Measurements from ENCODE around the gene ZC3HAV1.
A peak's percentile ranks its signal among the peaks of the same experiment; 100 is the strongest.

The ZC3HAV1 gene

DNA sequence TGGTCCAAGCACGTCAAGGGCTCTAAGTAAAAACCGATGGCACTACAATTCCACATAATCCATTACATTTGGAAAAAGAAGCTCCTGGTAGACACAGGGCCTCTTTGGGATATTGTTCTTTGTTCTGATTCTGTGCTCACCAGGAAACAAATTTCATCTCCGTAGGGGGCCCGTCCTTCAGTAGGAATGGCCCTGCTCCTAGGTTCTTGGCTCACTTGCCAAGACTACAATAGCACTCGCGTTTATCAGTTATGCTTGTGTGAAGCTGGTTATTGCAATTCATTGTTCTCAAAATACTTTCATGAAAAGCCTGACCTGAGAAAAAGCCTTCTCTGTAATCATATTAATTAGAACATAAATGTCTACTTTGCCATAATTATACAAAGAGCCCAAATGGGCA, 63.4 kb downstream of the ZC3HAV1 start:
- no peak overlapping the region for H3K4me2 ChIP-seq (ENCODE audit: low read length)
- no peaks in the 10 kb centered on the region for H3K9me3 ChIP-seq (replicated peaks; ENCODE audit: low read length)
- H3K27me3 ChIP-seq (ENCODE audit: control insufficient read depth, insufficient read depth, low read length): no peaks in the 10 kb centered on the region
- H3K36me3 ChIP-seq (ENCODE audit: insufficient read depth, low read length): peaks cover 25% of the 10 kb centered on the region
- no peak overlapping the region for H3K9ac ChIP-seq (ENCODE audit: low read depth, low read length)
- peaks cover 8% of the 10 kb centered on the region for H3K4me1 ChIP-seq (ENCODE audit: control insufficient read depth, insufficient read depth, low read length)
- no peak overlapping the region for H3K4me3 ChIP-seq (ENCODE audit: low read length)

DNA sequence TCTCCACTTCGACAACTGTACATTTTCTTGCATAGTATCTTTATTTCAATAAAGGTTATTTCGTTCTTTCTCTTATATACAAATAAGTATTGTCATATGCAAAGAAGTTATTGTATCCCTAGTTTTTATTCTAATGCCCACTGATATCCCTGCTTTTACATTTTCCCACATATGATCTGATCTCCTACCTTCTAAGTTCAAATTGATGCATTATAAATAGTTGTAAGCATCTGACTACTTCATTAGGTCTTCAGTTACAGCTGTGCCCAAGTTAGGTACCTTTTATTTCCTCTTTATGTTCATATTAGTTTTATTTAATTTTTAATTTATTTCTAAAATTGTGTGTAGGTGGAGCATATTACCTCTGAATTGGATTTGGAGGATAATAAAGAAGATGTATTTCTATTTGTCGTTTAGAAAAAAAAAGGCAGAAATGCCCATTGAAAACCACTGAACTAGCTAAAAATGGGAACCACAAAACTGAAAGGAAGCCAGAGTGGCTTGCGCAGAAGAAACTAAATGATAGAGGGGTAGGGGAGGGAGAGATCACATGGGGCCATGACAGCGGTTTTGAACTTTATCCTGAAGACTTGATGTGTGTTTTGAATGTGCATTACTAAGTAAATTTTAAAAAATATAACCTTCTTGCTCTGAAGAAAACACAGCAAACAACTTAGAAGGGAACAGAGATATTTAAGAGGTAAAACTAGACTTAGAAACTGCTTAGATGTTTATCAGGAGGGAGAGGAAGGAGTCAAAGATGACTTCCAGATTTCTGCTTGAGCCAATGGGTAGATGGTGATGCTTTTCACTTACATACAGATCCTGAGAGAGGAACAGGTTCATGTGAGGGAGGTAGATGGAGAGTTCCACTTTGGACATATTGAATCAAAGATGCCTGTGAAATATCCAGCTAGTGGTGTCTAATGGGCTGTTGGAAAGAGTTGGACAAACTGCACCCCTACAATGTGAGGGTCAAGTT, 64.4 kb downstream of the ZC3HAV1 start:
- Histone ChIP-seq H3K27me3 (ENCODE audit: control insufficient read depth, insufficient read depth, low read length) (no peaks in the 10 kb centered on the region), H3K4me1 (ENCODE audit: control insufficient read depth, insufficient read depth, low read length) (peaks cover under 1% of the 10 kb centered on the region), H3K4me2 (ENCODE audit: low read length) (no peak overlapping the region), H3K9me3 (replicated peaks; ENCODE audit: low read length) (no peaks in the 10 kb centered on the region), H3K9ac (ENCODE audit: low read depth, low read length) (no peak overlapping the region), H3K4me3 (ENCODE audit: low read length) (no peak overlapping the region), H3K36me3 (ENCODE audit: insufficient read depth, low read length) (peaks cover 25% of the 10 kb centered on the region)

DNA sequence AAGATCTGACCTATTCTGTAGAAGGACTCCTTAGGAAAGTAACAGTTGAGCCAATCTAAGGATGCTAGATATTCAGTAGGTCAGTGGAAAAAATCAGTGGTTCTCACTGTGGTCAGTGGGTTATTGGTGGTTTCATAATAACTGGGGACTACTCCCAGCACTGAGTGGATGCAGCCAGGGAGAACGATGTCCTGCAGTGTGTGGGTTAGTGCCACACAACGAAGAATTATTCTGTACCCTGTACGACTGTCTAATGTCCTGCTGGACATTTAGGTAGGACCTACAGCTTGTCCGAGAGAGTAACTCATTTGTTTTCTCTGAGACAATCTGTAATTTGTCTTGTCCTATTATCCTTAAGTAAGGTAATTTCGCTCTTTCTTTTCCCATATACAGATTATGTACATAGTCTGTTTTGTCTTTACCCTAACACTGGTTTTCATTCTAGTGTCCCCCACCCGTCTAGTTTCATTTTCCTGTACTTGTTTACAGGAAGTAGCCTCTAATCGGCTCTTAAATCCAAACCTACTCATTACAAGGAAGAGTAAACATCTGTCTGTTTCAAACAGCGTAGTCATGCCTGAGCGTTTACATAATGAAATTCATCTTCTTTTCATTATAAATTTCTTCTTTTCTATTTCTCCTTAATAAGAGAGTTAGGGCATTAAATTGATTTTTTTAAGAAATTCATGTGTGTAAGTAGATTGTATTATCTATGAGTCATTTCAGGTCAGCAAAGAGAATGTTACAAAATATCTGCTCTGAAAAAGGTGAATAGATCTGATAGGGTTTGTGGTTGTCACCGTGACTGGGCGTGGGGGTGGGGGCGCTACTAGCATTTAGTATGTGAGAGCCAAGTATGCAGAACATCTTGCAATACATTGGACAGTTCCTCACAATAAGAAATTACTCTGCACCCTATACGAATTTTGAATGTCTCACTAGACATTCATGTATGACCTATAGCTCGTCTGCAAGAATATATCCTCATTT, 65.4 kb downstream of the ZC3HAV1 start:
- H3K9ac ChIP-seq (ENCODE audit: low read depth, low read length): no peak overlapping the region
- H3K9me3 ChIP-seq (replicated peaks; ENCODE audit: low read length): no peaks in the 10 kb centered on the region
- no peak overlapping the region for H3K4me2 ChIP-seq (ENCODE audit: low read length)
- no peak overlapping the region for H3K4me3 ChIP-seq (ENCODE audit: low read length)
- no peaks in the 10 kb centered on the region for H3K4me1 ChIP-seq (ENCODE audit: control insufficient read depth, insufficient read depth, low read length)
- peaks cover 22% of the 10 kb centered on the region for H3K36me3 ChIP-seq (ENCODE audit: insufficient read depth, low read length)
- no peaks in the 10 kb centered on the region for H3K27me3 ChIP-seq (ENCODE audit: control insufficient read depth, insufficient read depth, low read length)

DNA sequence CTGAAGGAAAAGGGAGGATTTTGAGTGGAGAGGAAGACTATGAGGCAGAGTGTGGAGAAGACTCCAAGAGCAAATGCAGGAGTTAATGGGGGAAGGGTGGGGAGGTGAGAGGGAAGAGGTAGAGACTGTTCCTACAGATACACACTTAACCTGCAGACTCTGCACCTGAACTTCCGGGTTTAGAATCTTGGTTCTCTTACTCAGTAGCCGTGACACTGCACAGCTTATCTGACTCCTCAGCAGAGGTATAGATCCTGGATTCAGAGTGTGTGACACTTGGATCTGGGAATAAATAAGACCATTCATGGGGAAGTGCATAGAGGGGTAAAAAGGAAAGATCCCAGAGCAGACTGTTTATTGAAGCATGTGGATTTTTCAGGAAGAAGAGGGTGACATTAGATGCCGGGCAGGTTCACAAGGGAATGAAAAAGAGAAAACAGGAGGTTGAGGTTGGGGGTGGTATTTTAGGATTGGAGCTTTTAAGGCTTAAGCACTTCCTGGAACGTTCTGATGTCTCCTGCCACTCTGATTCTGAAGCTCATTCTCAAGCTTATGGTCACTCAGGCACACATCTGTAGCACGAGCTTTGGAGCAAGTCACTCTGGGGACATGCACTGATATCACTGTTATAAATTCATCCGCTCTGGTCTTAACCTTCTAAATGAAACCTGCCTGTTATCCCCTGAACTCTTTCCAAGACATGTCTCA, 68.0 kb downstream of the ZC3HAV1 start:
- Histone ChIP-seq H3K4me1 (ENCODE audit: control insufficient read depth, insufficient read depth, low read length) (peaks cover 1% of the 10 kb centered on the region), H3K27me3 (ENCODE audit: control insufficient read depth, insufficient read depth, low read length) (no peaks in the 10 kb centered on the region), H3K36me3 (ENCODE audit: insufficient read depth, low read length) (peaks cover 15% of the 10 kb centered on the region), H3K9me3 (replicated peaks; ENCODE audit: low read length) (no peaks in the 10 kb centered on the region), H3K4me3 (ENCODE audit: low read length) (no peak overlapping the region), H3K4me2 (ENCODE audit: low read length) (no peak overlapping the region), H3K9ac (ENCODE audit: low read depth, low read length) (no peak overlapping the region)

DNA sequence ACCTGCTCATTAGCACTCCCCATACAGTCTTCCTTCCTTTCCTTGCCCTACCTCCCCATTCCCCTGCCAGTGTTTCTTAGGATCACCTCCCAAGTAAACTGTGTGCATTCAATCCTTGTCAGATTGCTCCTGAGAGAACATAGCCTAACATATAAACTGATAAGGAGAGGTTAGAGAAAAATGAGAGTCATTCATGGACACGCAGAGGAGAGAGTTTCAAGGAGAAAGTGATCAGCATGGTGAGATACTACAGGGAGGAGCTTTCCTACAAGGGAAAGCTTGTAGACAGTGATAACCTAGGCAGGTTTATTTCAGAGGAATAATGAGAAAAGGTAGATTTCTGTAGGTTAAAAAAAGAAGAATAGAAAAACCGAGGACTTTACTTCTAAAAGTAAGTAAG, 70.8 kb downstream of the ZC3HAV1 start:
- no peaks in the 10 kb centered on the region for H3K27me3 ChIP-seq (ENCODE audit: control insufficient read depth, insufficient read depth, low read length)
- H3K4me2 ChIP-seq (ENCODE audit: low read length): no peak overlapping the region
- peaks cover 3% of the 10 kb centered on the region for H3K36me3 ChIP-seq (ENCODE audit: insufficient read depth, low read length)
- no peak overlapping the region for H3K4me3 ChIP-seq (ENCODE audit: low read length)
- H3K4me1 ChIP-seq (ENCODE audit: control insufficient read depth, insufficient read depth, low read length): peaks cover 20% of the 10 kb centered on the region
- H3K9me3 ChIP-seq (replicated peaks; ENCODE audit: low read length): no peaks in the 10 kb centered on the region
- no peak overlapping the region for H3K9ac ChIP-seq (ENCODE audit: low read depth, low read length)

DNA sequence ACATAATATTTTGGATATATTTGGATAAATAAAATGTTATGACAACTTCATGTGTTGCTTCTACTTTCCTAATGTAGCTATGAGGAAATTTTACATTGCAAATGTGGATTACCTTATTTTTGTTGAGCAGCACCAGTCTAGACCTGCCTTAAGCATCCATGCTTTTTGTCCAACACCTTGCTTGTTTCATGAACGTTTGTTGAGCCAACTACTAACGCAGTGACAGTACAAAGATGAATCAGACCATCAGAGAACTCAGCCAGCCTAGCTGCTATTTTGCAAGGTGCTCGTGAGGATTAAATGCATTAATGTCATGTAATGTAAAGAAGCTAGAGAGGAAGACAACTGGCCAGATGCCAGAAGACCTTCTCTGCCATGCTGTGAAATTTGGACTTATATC, 72.6 kb downstream of the ZC3HAV1 start:
- peaks cover 14% of the 10 kb centered on the region for H3K36me3 ChIP-seq (ENCODE audit: insufficient read depth, low read length)
- no peak overlapping the region for H3K9ac ChIP-seq (ENCODE audit: low read depth, low read length)
- H3K4me2 ChIP-seq (ENCODE audit: low read length): no peak overlapping the region
- H3K9me3 ChIP-seq (replicated peaks; ENCODE audit: low read length): no peaks in the 10 kb centered on the region
- peaks cover 24% of the 10 kb centered on the region for H3K4me1 ChIP-seq (ENCODE audit: control insufficient read depth, insufficient read depth, low read length)
- H3K4me3 ChIP-seq (ENCODE audit: low read length): no peak overlapping the region
- H3K27me3 ChIP-seq (ENCODE audit: control insufficient read depth, insufficient read depth, low read length): no peaks in the 10 kb centered on the region

DNA sequence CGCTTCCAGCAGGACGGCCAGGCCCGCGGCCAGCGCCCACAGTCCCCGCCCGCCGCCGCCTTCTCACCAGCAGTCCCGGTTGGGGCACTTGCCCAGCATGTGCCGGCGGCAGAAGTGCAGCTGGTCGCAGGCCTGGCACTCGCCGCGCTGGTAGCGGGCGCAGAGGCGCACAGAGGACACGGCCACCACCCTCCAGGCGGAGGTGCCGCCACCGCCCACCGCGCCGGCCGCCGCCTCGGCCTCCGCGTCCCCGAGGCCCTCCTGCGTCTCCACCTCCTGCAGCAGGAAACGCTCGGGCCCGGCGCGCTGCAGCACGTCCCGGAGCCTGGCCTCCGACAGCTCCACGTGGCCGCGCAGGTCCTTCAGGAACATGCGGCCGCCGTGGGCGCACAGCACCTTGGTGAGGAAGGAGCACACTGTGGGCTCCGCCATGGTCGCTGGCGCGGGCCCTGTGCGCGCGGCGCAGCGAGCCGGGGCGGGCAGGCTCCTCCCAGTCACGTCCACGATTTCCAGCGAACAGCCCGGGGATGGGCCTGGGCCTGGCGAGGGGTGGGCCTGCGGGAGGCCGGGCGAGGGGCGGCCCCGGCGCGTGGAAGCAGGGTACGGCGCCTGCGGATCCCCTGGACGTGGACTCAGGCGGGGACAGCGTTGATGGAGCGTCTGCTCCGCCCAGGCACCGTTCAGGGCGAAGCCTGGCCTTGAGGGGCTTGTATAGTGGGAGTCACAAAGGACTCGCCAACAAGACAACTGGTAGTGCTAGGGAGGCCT, 73.8 kb downstream of the ZC3HAV1 start, which contains the start of gene ZC3HAV1L:
Gene ZC3HAV1L, minus strand, starts transcription at position 457 of the 768 bp plus-strand sequence. Its CDS starts 25 bp downstream, at position 432.
- Histone ChIP-seq H3K9ac (ENCODE audit: low read depth, low read length) (peak within 1 kb of the TSS; percentile 88), H3K4me2 (ENCODE audit: low read length) (peak within 1 kb of the TSS; percentile 99)

DNA sequence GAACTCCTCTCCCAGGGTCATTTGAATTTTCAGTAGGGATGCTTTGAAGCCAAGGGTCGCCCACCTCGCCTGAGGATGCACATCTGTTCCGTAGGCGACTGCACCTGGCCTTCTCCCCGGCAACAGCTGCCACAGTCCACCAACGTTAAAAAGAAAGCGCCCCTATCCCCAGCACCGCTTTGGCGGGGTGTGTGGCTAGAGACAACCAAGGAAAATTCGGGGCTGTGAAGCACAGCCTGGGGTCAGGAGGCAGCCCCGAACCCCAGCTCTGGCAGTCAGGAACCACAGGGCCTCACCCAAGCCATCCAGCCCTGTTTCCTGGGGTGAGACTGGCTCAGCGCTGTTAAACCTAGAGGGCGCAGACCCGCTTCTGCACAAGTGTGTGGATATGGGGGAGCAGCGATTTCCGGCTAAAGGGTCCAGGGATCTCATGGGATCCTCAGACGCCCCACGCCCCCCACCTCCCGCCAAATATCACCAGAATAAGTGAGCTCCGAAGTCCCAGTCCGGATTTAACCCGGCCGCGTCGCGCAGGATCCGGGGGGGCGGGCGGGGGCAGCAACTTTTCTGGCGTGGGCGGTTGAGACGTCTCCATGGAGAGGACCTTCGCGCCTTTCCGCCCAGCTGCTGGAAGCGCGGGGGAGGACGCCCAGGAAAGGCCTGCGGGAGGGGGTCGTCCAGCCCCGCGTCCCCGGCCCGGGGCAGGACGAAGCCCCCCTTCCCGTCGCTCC, 74.5 kb downstream of the ZC3HAV1 start:
- H3K4me3 ChIP-seq (ENCODE audit: low read length): peak overlapping the region; percentile 88
- peak overlapping the region; percentile 99 for H3K4me2 ChIP-seq (ENCODE audit: low read length)
- H3K9me3 ChIP-seq (replicated peaks; ENCODE audit: low read length): no peaks in the 10 kb centered on the region
- peaks cover 20% of the 10 kb centered on the region for H3K36me3 ChIP-seq (ENCODE audit: insufficient read depth, low read length)
- H3K4me1 ChIP-seq (ENCODE audit: control insufficient read depth, insufficient read depth, low read length): peaks cover 24% of the 10 kb centered on the region
- H3K9ac ChIP-seq (ENCODE audit: low read depth, low read length): peak overlapping the region; percentile 88
- no peaks in the 10 kb centered on the region for H3K27me3 ChIP-seq (ENCODE audit: control insufficient read depth, insufficient read depth, low read length)

More for the DNA sequence above, 73.8 kb downstream of the ZC3HAV1 start, which contains the start of gene ZC3HAV1L:
- Histone ChIP-seq H3K4me3 (ENCODE audit: low read length) (peak within 1 kb of the TSS; percentile 88), H3K27me3 (ENCODE audit: control insufficient read depth, insufficient read depth, low read length) (no peaks in the 10 kb centered on the region), H3K36me3 (ENCODE audit: insufficient read depth, low read length) (peaks cover 18% of the 10 kb centered on the region), H3K4me1 (ENCODE audit: control insufficient read depth, insufficient read depth, low read length) (peaks cover 24% of the 10 kb centered on the region), H3K9me3 (replicated peaks; ENCODE audit: low read length) (no peaks in the 10 kb centered on the region)

DNA sequence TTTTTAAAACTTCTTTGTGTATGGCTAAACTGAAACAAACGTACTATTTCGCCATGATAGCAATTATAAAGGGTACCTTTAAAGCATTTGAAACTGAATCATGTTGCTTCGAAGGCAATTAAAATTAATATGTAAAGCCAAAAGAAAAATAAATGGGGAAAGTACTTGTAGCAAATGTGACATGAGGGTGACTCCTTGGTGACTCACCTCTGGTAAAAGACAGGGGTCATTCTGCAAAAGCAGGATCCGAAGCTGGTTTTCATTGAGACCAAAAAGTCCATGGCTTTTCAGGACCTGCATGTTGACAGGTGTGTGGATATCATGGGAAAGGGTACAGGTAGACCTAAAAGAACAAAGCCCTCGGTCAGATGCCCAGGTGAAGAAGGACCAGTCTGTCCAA, 75.2 kb downstream of the ZC3HAV1 start:
- peak overlapping the region; percentile 88 for H3K9ac ChIP-seq (ENCODE audit: low read depth, low read length)
- H3K27me3 ChIP-seq (ENCODE audit: control insufficient read depth, insufficient read depth, low read length): no peaks in the 10 kb centered on the region
- peak overlapping the region; percentile 88 for H3K4me3 ChIP-seq (ENCODE audit: low read length)
- no peaks in the 10 kb centered on the region for H3K9me3 ChIP-seq (replicated peaks; ENCODE audit: low read length)
- H3K36me3 ChIP-seq (ENCODE audit: insufficient read depth, low read length): peaks cover 27% of the 10 kb centered on the region
- peak overlapping the region; percentile 99 for H3K4me2 ChIP-seq (ENCODE audit: low read length)
- H3K4me1 ChIP-seq (ENCODE audit: control insufficient read depth, insufficient read depth, low read length): peaks cover 24% of the 10 kb centered on the region
